ENCODE results near the gene STON1. TPM values are rescaled to one million over a fixed set of nuclear protein-coding genes. Genes with fewer than 3 reads are reported as not detected.

STON1 gene
- total and polyA plus RNA-seq, 2 of the 4 experiments (the other 2 are of a cell fraction), result 4.0 to 5.7 TPM

- H3K23ac ChIP-seq (ENCODE audit: low read depth, low read length), result no peak overlapping the region
- no peaks in the 10 kb centered on the region; a peak in 1 of 4 replicates for H3K79me1 ChIP-seq (ENCODE audit: low read depth in 1 of 2, low read length in 2 of 2)
- H3K27me3 ChIP-seq (ENCODE audit: control insufficient read depth, insufficient read depth, low read length), result no peaks in the 10 kb centered on the region
- H2AFZ ChIP-seq (replicated peaks; ENCODE audit: low read length, poor library complexity), result peak overlapping the region; percentile 35
- no peak overlapping the region for H3K56ac ChIP-seq (ENCODE audit: extremely low read depth, insufficient read depth, low read length)
- H2BK120ac ChIP-seq (ENCODE audit: low read depth, low read length), result no peak overlapping the region
- no peak overlapping the region for H2AK5ac ChIP-seq (ENCODE audit: low read depth, low read length)
- H2BK15ac ChIP-seq (ENCODE audit: low read depth, low read length), result no peak overlapping the region
- ChIA-PET POLR2A (ENCODE audit: unreplicated experiment) (no interaction called here), CTCF (interaction anchor here (1.0 to 2.0 kb wide), 4 partner anchors 11 to 118 kb away, joined by 3 to 8 read pairs (median 4); no protein-coding TSS in a partner anchor)
- TF ChIP-seq, protein P1, sequence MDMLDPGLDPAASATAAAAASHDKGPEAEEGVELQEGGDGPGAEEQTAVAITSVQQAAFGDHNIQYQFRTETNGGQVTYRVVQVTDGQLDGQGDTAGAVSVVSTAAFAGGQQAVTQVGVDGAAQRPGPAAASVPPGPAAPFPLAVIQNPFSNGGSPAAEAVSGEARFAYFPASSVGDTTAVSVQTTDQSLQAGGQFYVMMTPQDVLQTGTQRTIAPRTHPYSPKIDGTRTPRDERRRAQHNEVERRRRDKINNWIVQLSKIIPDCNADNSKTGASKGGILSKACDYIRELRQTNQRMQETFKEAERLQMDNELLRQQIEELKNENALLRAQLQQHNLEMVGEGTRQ (IDR thresholded peaks at IDR 0.05; ENCODE audit: low read depth, low read length), result no peak
- TF ChIP-seq NFE2L2 (IDR thresholded peaks at IDR 0.05; ENCODE audit: low read depth, low read length), result no peak
- TF ChIP-seq CHD1 (IDR thresholded peaks at IDR 0.05; ENCODE audit: low read depth, low read length), result no peak
- H2AK9ac ChIP-seq (replicated peaks; ENCODE audit: low read depth, low read length, poor library complexity), result no peak overlapping the region
- DNase-seq, result no peak
- no peak overlapping the region for H2BK5ac ChIP-seq (ENCODE audit: low read depth, low read length, poor library complexity, severe bottlenecking)
- H3K4me1 ChIP-seq (ENCODE audit: control insufficient read depth, insufficient read depth, low read length), result peaks cover 2% of the 10 kb centered on the region
- H3K9me1 ChIP-seq (ENCODE audit: insufficient read depth, low read length), result no peaks in the 10 kb centered on the region
- H4K5ac ChIP-seq (ENCODE audit: low read depth, low read length), result no peak overlapping the region
- H3K9me3 ChIP-seq (ENCODE audit: control insufficient read depth, insufficient read depth, low read length), result no peaks in the 10 kb centered on the region
- no peak overlapping the region for H3K14ac ChIP-seq (replicated peaks; ENCODE audit: low read depth, low read length)
- BruUV-seq (replicated peaks), result no TSS peak
- dilution Hi-C loops (cut with HindIII; ENCODE audit: low sequenced_read_pairs, unreplicated experiment), result no loop called here
- no peak overlapping the region for H4K91ac ChIP-seq (ENCODE audit: insufficient read depth, low read depth, low read length)
- intact Hi-C loops (cut with micrococcal nuclease), result loop anchor here (1.0 to 5.0 kb wide), 2 partner anchors 56 to 117 kb away; partner anchors contain the start of gene STON1
- no peak overlapping the region for H3K9ac ChIP-seq (ENCODE audit: low read depth, low read length)
- no peak for ATAC-seq (ENCODE audit: low read depth)
- H3K4me2 ChIP-seq (ENCODE audit: low read depth, low read length), result no peak overlapping the region
- no peak overlapping the region for H4K8ac ChIP-seq (ENCODE audit: low read depth in 2 of 2, low read length in 2 of 2)
- H3K18ac ChIP-seq (ENCODE audit: low read depth, low read length), result no peak overlapping the region
- no peak overlapping the region for H3K4ac ChIP-seq (ENCODE audit: low read depth, low read length)
- no peak overlapping the region for H2BK20ac ChIP-seq (ENCODE audit: low read depth, low read length)
- WGBS, 2 experiments (ENCODE audit: extremely low coverage in 2 of 2, insufficient read length in 1 of 2), result no CpG with 5 or more reads among the region's 1 CpG
- no peak overlapping the region for H3K4me3 ChIP-seq (ENCODE audit: insufficient read depth, low read depth, low read length)
- in situ Hi-C loops (cut with MboI; ENCODE audit: low sequenced_read_pairs), result loop anchor here (10.0 kb wide), 1 partner anchor 124 kb away; no protein-coding TSS in a partner anchor
- H3K27ac ChIP-seq (ENCODE audit: insufficient read depth, low read length), result no peak overlapping the region
- no peaks in the 10 kb centered on the region for H4K20me1 ChIP-seq (ENCODE audit: insufficient read depth, low read length)
- H3K36me3 ChIP-seq (ENCODE audit: control insufficient read depth, insufficient read depth, low read length), result peaks cover 4% of the 10 kb centered on the region; the same call in 1 of the 2 replicates
Observed at GRCh38 chr2:48588745-48589144, 58.8 kb downstream of the STON1 start.
